Hepatocyte (in vitro differentiated cells): ENCODE measurements around the gene PTPRN2. TPM values are rescaled to one million over a fixed set of nuclear protein-coding genes. Genes with fewer than 3 reads are reported as not detected.
"Not testable (repeated sequence)": the region's sequence is repeated elsewhere in the genome, so short reads cannot be mapped to it uniquely, and the experiment has no call there.

ENCODE experiments used
- DNase-seq: peaks from one replicate; pipeline ENCODE4 v3.0.0-alpha.2; 2016; ENCODE audit warnings: low spot score
- H2AFZ ChIP-seq: fragments of 200-600 bp; sonication (generic); 2 replicates; pipeline ENCODE4 v1.6.0; 2016; ENCODE audit warnings: antibody characterized with exemption, mild to moderate bottlenecking
- H3K27ac ChIP-seq: fragments of 200-600 bp; sonication (generic); 2 replicates; pipeline ENCODE4 v1.5.1; 2016; ENCODE audit warnings: mild to moderate bottlenecking
- H3K27me3 ChIP-seq: fragments of 200-600 bp; sonication (generic); 2 replicates; pipeline ENCODE4 v1.6.1; 2016
- H3K36me3 ChIP-seq: fragments of 200-600 bp; sonication (generic); replicated peaks from 2 replicates; pipeline ENCODE4 v1.5.1; 2016; ENCODE audit warnings: low read depth; ENCODE audit not compliant: insufficient read depth
- H3K4me1 ChIP-seq: fragments of 200-600 bp; sonication (generic); 2 replicates; pipeline ENCODE4 v1.5.1; 2016; ENCODE audit warnings: mild to moderate bottlenecking, moderate library complexity; ENCODE audit not compliant: insufficient read depth
- H3K4me2 ChIP-seq: fragments of 200-600 bp; sonication (generic); 2 replicates; pipeline ENCODE4 v1.6.0; 2016
- H3K4me3 ChIP-seq: fragments of 200-600 bp; sonication (generic); 2 replicates; pipeline ENCODE4 v1.5.1; 2016; ENCODE audit warnings: mild to moderate bottlenecking
- H3K79me2 ChIP-seq: fragments of 200-600 bp; sonication (generic); 2 replicates; pipeline ENCODE4 v1.6.0; 2017; ENCODE audit warnings: mild to moderate bottlenecking
- H3K9me2 ChIP-seq: fragments of 200-600 bp; sonication (generic); replicated peaks from 2 replicates; pipeline ENCODE4 v1.6.0; 2017; ENCODE audit warnings: mild to moderate bottlenecking; ENCODE audit not compliant: insufficient read depth
- H3K9me3 ChIP-seq: fragments of 200-600 bp; sonication (generic); 2 replicates; pipeline ENCODE4 v1.5.1; 2016; ENCODE audit warnings: low read depth, mild to moderate bottlenecking
- H4K20me1 ChIP-seq: fragments of 200-600 bp; sonication (generic); 2 replicates; pipeline ENCODE4 v1.6.0; 2016; ENCODE audit warnings: mild to moderate bottlenecking; ENCODE audit not compliant: insufficient read depth, poor library complexity, severe bottlenecking
- CTCF ChIP-seq: fragments of 200-600 bp; sonication (generic); IDR thresholded peaks from 2 replicates; pipeline ENCODE4 v1.5.1; 2016; ENCODE audit warnings: antibody characterized with exemption, mild to moderate bottlenecking; ENCODE audit not compliant: poor library complexity
- EZH2 ChIP-seq: fragments of 200-600 bp; sonication (generic); IDR thresholded peaks from 2 replicates; pipeline ENCODE4 v1.6.1; 2016; ENCODE audit warnings: antibody characterized with exemption, mild to moderate bottlenecking, borderline replicate concordance
- EZH2phosphoT487 ChIP-seq: fragments of 200-600 bp; sonication (generic); IDR thresholded peaks from one replicate; pipeline ENCODE4 v1.6.1; 2018; ENCODE audit warnings: antibody characterized with exemption, mild to moderate bottlenecking, low read depth, moderate library complexity; ENCODE audit not compliant: unreplicated experiment, severe bottlenecking
- WGBS: methylation state at CpG from one replicate; pipeline ENCODE4 v1.1.6; 2016; ENCODE audit warnings: low lambda C conversion rate; ENCODE audit errors: missing lambda C conversion rate; 5-methylcytosine and 5-hydroxymethylcytosine counted together
- polyA plus RNA-seq: library from polyadenylated mRNA; unstranded; fragments of >200 nt; fragmentation: Nextera tagmentation; extraction: Ambion mirVana; gene quantifications from 2 replicates; pipeline ENCODE4 v1.2.1, GENCODE V29; 2016
- total RNA-seq: library from RNA; depleted of rRNA; stranded (reverse); fragments of >200 nt; gene quantifications from 2 replicates; pipeline ENCODE4 v1.2.3, GENCODE V29; 2014

Gene PTPRN2
- total and polyA plus RNA-seq, 2 experiments from 2014 or later = 2.1 to 3.3 TPM

GRCh38 chr7:157916946-157917640, 670.5 kb downstream of the PTPRN2 start:
- H3K4me3 ChIP-seq = no peak overlapping the region

GRCh38 chr7:157910446-157910845, 677.2 kb downstream of the PTPRN2 start:
- no peak for TF ChIP-seq EZH2phosphoT487
- no peak for TF ChIP-seq CTCF
- no peak for TF ChIP-seq EZH2
- H3K4me2 ChIP-seq = no peak overlapping the region
- no peaks in the 10 kb centered on the region for H3K27me3 ChIP-seq

More at GRCh38 chr7:157916946-157917640, 670.5 kb downstream of the PTPRN2 start:
- Histone ChIP-seq H3K27me3 (no peaks in the 10 kb centered on the region), H3K27ac (no peak overlapping the region), H2AFZ (no peak overlapping the region), H4K20me1 (no peaks in the 10 kb centered on the region), H3K36me3 (no peaks in the 10 kb centered on the region), H3K4me2 (no peak overlapping the region), H3K9me2 (no peaks in the 10 kb centered on the region), H3K4me1 (no peaks in the 10 kb centered on the region), H3K9me3 (no peaks in the 10 kb centered on the region), H3K79me2 (no peaks in the 10 kb centered on the region)
- TF ChIP-seq EZH2 = no peak
- TF ChIP-seq EZH2phosphoT487 = no peak
- no peak for TF ChIP-seq CTCF
- no peak for DNase-seq
- WGBS = 94% methylated on average over 13 of the region's 23 CpGs

GRCh38 chr7:157910045-157910444, 677.6 kb downstream of the PTPRN2 start:
- H3K27me3 ChIP-seq, H2AFZ ChIP-seq, DNase-seq, H3K9me2 ChIP-seq, H3K4me1 ChIP-seq, H3K4me3 ChIP-seq, H3K9me3 ChIP-seq, H3K36me3 ChIP-seq, H3K79me2 ChIP-seq, H3K27ac ChIP-seq, H4K20me1 ChIP-seq, H3K4me2 ChIP-seq: not testable (repeated sequence)
- WGBS = 94% methylated on average over 10 of the region's 43 CpGs

More at GRCh38 chr7:157910446-157910845, 677.2 kb downstream of the PTPRN2 start:
- H3K4me1 ChIP-seq = no peaks in the 10 kb centered on the region
- no peaks in the 10 kb centered on the region for H3K9me3 ChIP-seq
- 96% methylated on average over 21 of the region's 35 CpGs for WGBS
- DNase-seq = no peak
- no peaks in the 10 kb centered on the region for H3K36me3 ChIP-seq
- H2AFZ ChIP-seq = no peak overlapping the region
- H4K20me1 ChIP-seq = no peaks in the 10 kb centered on the region
- H3K9me2 ChIP-seq = no peaks in the 10 kb centered on the region
- no peak overlapping the region for H3K4me3 ChIP-seq
- H3K27ac ChIP-seq = no peak overlapping the region
- no peaks in the 10 kb centered on the region for H3K79me2 ChIP-seq

GRCh38 chr7:157909370-157909769, 678.3 kb downstream of the PTPRN2 start:
- H3K9me3 ChIP-seq = no peaks in the 10 kb centered on the region
- WGBS = 97% methylated on average over 8 of the region's 8 CpGs
- no peaks in the 10 kb centered on the region for H3K9me2 ChIP-seq
- no peak overlapping the region for H2AFZ ChIP-seq
- no peaks in the 10 kb centered on the region for H4K20me1 ChIP-seq
- H3K79me2 ChIP-seq = no peaks in the 10 kb centered on the region
- H3K4me1 ChIP-seq = no peaks in the 10 kb centered on the region
- DNase-seq = no peak
- no peaks in the 10 kb centered on the region for H3K36me3 ChIP-seq
- TF ChIP-seq EZH2 (no peak), EZH2phosphoT487 (no peak), CTCF (no peak)
- H3K27ac ChIP-seq = no peak overlapping the region
- H3K27me3 ChIP-seq = no peaks in the 10 kb centered on the region
- no peak overlapping the region for H3K4me3 ChIP-seq
- H3K4me2 ChIP-seq = no peak overlapping the region
